Measurements from ENCODE around the gene RPL22. TPM values are rescaled to one million over a fixed set of nuclear protein-coding genes. Genes with fewer than 3 reads are reported as not detected.

The RPL22 gene
- total and polyA plus RNA-seq, 8 donors: 265 to 719 (median 628) TPM

DNA sequence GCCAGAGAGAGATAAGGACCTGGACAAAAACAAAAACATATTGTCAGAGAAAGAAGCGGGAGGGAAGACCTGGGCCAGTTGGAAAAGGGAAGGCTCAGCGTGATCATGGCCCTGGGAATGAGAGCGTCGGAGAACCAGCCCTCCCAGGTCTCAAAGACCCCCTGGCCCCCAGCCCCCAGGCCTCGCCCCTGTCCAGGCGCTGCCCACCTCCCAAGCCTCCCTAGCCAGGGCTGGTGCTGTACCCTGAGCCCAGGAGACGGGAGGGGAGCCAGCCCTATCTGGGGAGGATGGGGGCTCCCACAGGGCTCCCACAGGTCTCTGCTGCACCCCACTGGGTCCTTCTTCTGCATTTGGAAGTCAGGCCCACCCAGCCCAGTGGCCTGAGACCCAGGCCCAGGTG, 34.4 kb downstream of the RPL22 start:
- Histone ChIP-seq H3K4me1 (no peaks in the 10 kb centered on the region), H3K4me3 (no peak overlapping the region), H3K36me3 (no peaks in the 10 kb centered on the region), H3K27ac (no peak overlapping the region), H3K9me3 (no peaks in the 10 kb centered on the region), H3K27me3 (peaks cover 4 to 67% of the 10 kb centered on the region in 2 donors)
- ATAC-seq (no peak), DNase-seq (peak in 1 of 4 donors; percentile 35)
- TF ChIP-seq, protein P1, sequence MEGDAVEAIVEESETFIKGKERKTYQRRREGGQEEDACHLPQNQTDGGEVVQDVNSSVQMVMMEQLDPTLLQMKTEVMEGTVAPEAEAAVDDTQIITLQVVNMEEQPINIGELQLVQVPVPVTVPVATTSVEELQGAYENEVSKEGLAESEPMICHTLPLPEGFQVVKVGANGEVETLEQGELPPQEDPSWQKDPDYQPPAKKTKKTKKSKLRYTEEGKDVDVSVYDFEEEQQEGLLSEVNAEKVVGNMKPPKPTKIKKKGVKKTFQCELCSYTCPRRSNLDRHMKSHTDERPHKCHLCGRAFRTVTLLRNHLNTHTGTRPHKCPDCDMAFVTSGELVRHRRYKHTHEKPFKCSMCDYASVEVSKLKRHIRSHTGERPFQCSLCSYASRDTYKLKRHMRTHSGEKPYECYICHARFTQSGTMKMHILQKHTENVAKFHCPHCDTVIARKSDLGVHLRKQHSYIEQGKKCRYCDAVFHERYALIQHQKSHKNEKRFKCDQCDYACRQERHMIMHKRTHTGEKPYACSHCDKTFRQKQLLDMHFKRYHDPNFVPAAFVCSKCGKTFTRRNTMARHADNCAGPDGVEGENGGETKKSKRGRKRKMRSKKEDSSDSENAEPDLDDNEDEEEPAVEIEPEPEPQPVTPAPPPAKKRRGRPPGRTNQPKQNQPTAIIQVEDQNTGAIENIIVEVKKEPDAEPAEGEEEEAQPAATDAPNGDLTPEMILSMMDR (IDR thresholded peaks at IDR 0.05): no peak
- intact Hi-C loops (cut with DNase I): no loop called here

DNA sequence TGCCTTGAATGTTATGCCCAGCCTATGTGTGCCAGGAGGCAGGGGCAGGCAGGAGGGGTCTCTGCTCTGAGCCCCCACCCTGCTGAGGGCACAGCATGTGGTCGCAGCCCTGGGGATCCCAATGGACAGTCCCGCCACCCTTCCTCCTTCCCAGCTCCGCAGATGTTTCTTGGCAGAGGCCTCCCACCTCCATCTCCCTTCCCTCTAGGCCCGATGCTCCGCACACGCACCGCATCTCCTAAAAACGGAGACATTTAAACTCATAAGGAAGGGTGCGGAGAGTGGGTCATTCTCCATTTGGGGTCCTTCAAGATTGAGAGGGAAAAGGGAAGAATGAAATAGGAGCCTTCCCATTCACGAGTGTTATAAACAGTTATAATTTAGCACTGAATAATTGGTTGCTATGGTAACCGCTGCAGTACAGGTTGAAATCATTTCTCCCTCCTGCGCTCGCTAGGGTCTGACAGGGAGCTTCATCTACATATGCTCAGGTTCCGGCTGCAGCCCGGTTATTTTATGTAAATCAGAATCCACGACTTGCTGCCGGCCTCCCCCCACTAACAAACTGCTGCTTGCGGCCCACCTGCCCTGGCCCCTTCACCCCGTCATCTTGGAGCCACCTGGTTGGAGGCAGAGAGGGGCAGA, 35.3 kb downstream of the RPL22 start:
- Histone ChIP-seq H3K4me1 (no peaks in the 10 kb centered on the region), H3K4me3 (no peak overlapping the region), H3K27ac (no peak overlapping the region), H3K27me3 (peaks cover 4 to 65% of the 10 kb centered on the region in 2 donors), H3K9me3 (no peaks in the 10 kb centered on the region), H3K36me3 (no peaks in the 10 kb centered on the region)
- intact Hi-C loops (cut with DNase I): no loop called here
- TF ChIP-seq, protein P1 (IDR thresholded peaks at IDR 0.05): no peak
- ATAC-seq: no peak
- DNase-seq: peak in 1 of 4 donors; percentile 28

DNA sequence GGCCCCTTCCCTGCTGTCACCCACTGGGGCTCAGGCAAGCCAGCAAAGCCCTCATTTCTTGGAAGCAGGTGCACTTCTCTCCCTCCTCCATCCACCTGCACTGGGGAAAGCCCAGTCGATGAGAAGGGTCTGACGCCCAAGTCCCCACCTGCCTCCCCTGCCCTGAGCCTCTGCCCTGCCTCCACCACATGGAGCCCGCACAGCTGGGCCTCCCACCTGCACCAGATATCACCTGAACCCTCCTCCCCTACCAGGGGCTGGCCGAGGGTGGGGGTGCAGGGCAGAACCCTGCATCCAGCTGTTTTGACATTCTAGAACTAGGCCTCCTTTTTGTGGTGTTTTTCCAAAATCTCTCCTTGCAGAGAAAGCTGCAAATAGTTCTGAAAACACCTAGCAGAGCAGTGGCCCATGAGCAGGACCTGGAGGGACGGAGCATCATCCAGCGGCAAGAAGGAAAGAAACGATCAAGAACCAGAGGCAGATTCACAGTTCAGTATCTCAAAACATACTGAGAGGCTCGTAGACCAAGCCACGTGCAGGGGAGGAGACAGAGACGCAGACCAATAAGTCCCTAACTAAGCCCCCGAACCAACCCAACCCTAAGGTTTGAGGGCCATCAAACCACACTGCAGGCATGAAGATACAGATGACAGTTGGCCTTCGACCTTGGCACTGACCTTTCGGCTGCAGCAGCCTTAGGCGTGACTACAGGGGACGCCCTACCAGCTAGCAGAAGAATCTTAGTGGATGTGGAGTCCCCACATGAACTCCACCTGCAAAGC, 36.0 kb downstream of the RPL22 start:
- no peak overlapping the region for H3K4me3 ChIP-seq
- no peaks in the 10 kb centered on the region for H3K9me3 ChIP-seq
- no peaks in the 10 kb centered on the region for H3K36me3 ChIP-seq
- no peaks in the 10 kb centered on the region for H3K4me1 ChIP-seq
- TF ChIP-seq, protein P1 (IDR thresholded peaks at IDR 0.05): no peak
- ATAC-seq: no peak
- H3K27me3 ChIP-seq: peaks cover 4 to 63% of the 10 kb centered on the region in 2 donors
- peak in 1 of 4 donors; percentile 57 for DNase-seq
- H3K27ac ChIP-seq: no peak overlapping the region
- intact Hi-C loops (cut with DNase I): no loop called here

DNA sequence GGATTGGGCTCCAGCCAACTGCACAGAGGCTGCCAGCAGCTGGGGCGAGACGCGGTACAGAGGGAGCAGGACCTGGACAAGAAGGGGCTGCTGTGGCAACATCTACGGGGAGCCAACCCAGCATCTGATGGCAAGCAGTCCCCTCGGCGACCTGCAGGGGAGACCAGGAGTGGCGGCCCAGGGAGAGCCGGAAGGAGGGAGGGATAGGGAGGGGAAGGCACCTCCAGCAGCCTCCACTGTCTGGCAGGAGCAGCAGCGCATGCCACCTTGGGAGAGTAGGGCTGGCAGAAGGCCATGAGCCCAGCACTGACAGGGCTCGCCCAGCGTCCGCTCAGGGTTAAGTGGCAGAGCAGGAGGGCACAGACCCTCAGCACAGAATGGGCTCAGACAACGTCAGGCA, 36.6 kb downstream of the RPL22 start:
- no peak overlapping the region for H3K27ac ChIP-seq
- TF ChIP-seq, protein P1 (IDR thresholded peaks at IDR 0.05): no peak
- no peak overlapping the region for H3K4me3 ChIP-seq
- no peaks in the 10 kb centered on the region for H3K36me3 ChIP-seq
- H3K4me1 ChIP-seq: no peaks in the 10 kb centered on the region
- intact Hi-C loops (cut with DNase I): no loop called here
- DNase-seq (peak in 1 of 4 donors; percentile 60), ATAC-seq (no peak)
- no peaks in the 10 kb centered on the region for H3K9me3 ChIP-seq
- H3K27me3 ChIP-seq: peaks cover 4 to 64% of the 10 kb centered on the region in 2 donors

DNA sequence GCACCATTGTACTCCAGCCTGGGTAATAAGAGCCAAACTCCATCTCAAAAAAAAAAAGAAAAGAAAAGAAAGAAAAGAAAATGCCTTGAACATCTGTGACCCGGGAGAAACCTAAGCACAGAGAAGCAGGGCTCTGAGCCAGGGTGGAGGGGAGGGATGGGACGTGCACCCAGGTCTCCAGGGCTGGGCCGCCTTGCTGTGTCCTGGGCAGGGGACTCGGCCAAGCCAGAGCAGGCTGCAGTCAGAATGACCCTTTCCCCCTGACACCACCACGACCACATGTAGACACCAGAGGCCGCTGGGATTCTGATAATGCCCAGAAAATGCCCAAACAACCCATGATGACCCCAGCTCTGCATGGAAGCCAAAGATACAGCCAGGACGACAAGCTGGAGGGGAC, 37.1 kb downstream of the RPL22 start:
- Histone ChIP-seq H3K36me3 (no peaks in the 10 kb centered on the region), H3K27me3 (peaks cover 4 to 69% of the 10 kb centered on the region in 2 donors), H3K27ac (no peak overlapping the region), H3K9me3 (no peaks in the 10 kb centered on the region), H3K4me1 (no peaks in the 10 kb centered on the region), H3K4me3 (no peak overlapping the region)
- no peak for ATAC-seq
- TF ChIP-seq, protein P1 (IDR thresholded peaks at IDR 0.05): no peak
- intact Hi-C loops (cut with DNase I): no loop called here
- DNase-seq: peak in 1 of 4 donors; percentile 34

Data from left lung (tissue), 10 donors.